Measurements from ENCODE around the gene CYP27A1.

The CYP27A1 gene

GRCh38 chr2:218824004-218824403 lies 42.1 kb downstream of the CYP27A1 start:
- no peak for DNase-seq
- TF ChIP-seq GATA1 (IDR thresholded peaks at IDR 0.05; ENCODE audit: low read depth, low read length): no peak

- DNase-seq: no peak
Observed at GRCh38 chr2:218826791-218827190, 44.8 kb downstream of the CYP27A1 start.

GRCh38 chr2:218827701-218828476 lies 45.9 kb downstream of the CYP27A1 start:
- no peak for DNase-seq
- no peak for TF ChIP-seq GATA1 (IDR thresholded peaks at IDR 0.05; ENCODE audit: low read depth, low read length)
- no peak for TF ChIP-seq POLR2A (IDR thresholded peaks at IDR 0.05; ENCODE audit: low read length)

More at GRCh38 chr2:218826791-218827190, 44.8 kb downstream of the CYP27A1 start:
- TF ChIP-seq POLR2A (IDR thresholded peaks at IDR 0.05; ENCODE audit: low read length) (no peak), GATA1 (IDR thresholded peaks at IDR 0.05; ENCODE audit: low read depth, low read length) (no peak)

GRCh38 chr2:218828477-218828778 lies 46.5 kb downstream of the CYP27A1 start:
- TF ChIP-seq POLR2A (IDR thresholded peaks at IDR 0.05; ENCODE audit: low read length) (no peak), GATA1 (IDR thresholded peaks at IDR 0.05; ENCODE audit: low read depth, low read length) (no peak)
- no peak for DNase-seq

GRCh38 chr2:218829868-218830451 lies 48.0 kb downstream of the CYP27A1 start:
- no peak for DNase-seq

GRCh38 chr2:218830526-218831306 lies 48.8 kb downstream of the CYP27A1 start:
- no peak for TF ChIP-seq POLR2A (IDR thresholded peaks at IDR 0.05; ENCODE audit: low read length)
- TF ChIP-seq GATA1 (IDR thresholded peaks at IDR 0.05; ENCODE audit: low read depth, low read length): no peak
- DNase-seq: no peak

More at GRCh38 chr2:218829868-218830451, 48.0 kb downstream of the CYP27A1 start:
- TF ChIP-seq GATA1 (IDR thresholded peaks at IDR 0.05; ENCODE audit: low read depth, low read length): no peak
- no peak for TF ChIP-seq POLR2A (IDR thresholded peaks at IDR 0.05; ENCODE audit: low read length)

- TF ChIP-seq POLR2A (IDR thresholded peaks at IDR 0.05; ENCODE audit: low read length): no peak
- TF ChIP-seq GATA1 (IDR thresholded peaks at IDR 0.05; ENCODE audit: low read depth, low read length): no peak
- DNase-seq: no peak
Observed at GRCh38 chr2:218831378-218831990, 49.5 kb downstream of the CYP27A1 start, which contains the start of gene PRKAG3. PRKAG3 (minus strand) TSS chr2:218831803.

- TF ChIP-seq POLR2A (IDR thresholded peaks at IDR 0.05; ENCODE audit: low read length) (no peak), GATA1 (IDR thresholded peaks at IDR 0.05; ENCODE audit: low read depth, low read length) (no peak)
Observed at GRCh38 chr2:218832081-218832480, 50.1 kb downstream of the CYP27A1 start.

GRCh38 chr2:218832520-218832919 lies 50.6 kb downstream of the CYP27A1 start:
- TF ChIP-seq POLR2A (IDR thresholded peaks at IDR 0.05; ENCODE audit: low read length) (no peak), GATA1 (IDR thresholded peaks at IDR 0.05; ENCODE audit: low read depth, low read length) (no peak)
- DNase-seq: no peak

More at GRCh38 chr2:218832081-218832480, 50.1 kb downstream of the CYP27A1 start:
- no peak for DNase-seq

- no peak for TF ChIP-seq GATA1 (IDR thresholded peaks at IDR 0.05; ENCODE audit: low read depth, low read length)
- no peak for TF ChIP-seq POLR2A (IDR thresholded peaks at IDR 0.05; ENCODE audit: low read length)
- no peak for DNase-seq
Observed at GRCh38 chr2:218833023-218833609, 51.2 kb downstream of the CYP27A1 start.

- TF ChIP-seq POLR2A (IDR thresholded peaks at IDR 0.05; ENCODE audit: low read length) (no peak), GATA1 (IDR thresholded peaks at IDR 0.05; ENCODE audit: low read depth, low read length) (no peak)
- no peak for DNase-seq
Observed at GRCh38 chr2:218834685-218835084, 52.7 kb downstream of the CYP27A1 start.

- TF ChIP-seq POLR2A (IDR thresholded peaks at IDR 0.05; ENCODE audit: low read length): no peak
- TF ChIP-seq GATA1 (IDR thresholded peaks at IDR 0.05; ENCODE audit: low read depth, low read length): no peak
- no peak for DNase-seq
Observed at GRCh38 chr2:218837495-218837894, 55.5 kb downstream of the CYP27A1 start.

GRCh38 chr2:218839430-218839829 lies 57.5 kb downstream of the CYP27A1 start:
- DNase-seq: no peak
- TF ChIP-seq GATA1 (IDR thresholded peaks at IDR 0.05; ENCODE audit: low read depth, low read length) (no peak), POLR2A (IDR thresholded peaks at IDR 0.05; ENCODE audit: low read length) (no peak)

Measured in erythroblast (primary cell).